ENCODE measurements around the gene ZNF32. TPM values are rescaled to one million over a fixed set of nuclear protein-coding genes. Genes with fewer than 3 reads are reported as not detected.

ZNF32 gene
- total and polyA plus RNA-seq, 2 of the 8 experiments (the other 6 are each of a cell fraction or from before 2014, with no cell fraction given), result 17.2 to 22.5 TPM

- Histone ChIP-seq H2BK12ac (ENCODE audit: low read depth, low read length) (no peak overlapping the region), H4K91ac (replicated peaks; ENCODE audit: insufficient read length, low read length) (no peak overlapping the region), H3K14ac (ENCODE audit: insufficient read length) (no peak overlapping the region)
- TF ChIP-seq YY1 (IDR thresholded peaks at IDR 0.05; ENCODE audit: low read depth, low read length) (no peak), TEAD4 (IDR thresholded peaks at IDR 0.05; ENCODE audit: low read depth, low read length) (no peak)
These were observed 34.3 kb upstream of the ZNF32 start for GRCh38 chr10:43682956-43683355.

More at GRCh38 chr10:43682956-43683355, 34.3 kb upstream of the ZNF32 start:
- no peak overlapping the region for H3K23ac ChIP-seq (ENCODE audit: insufficient read length)
- H3K9ac ChIP-seq (replicated peaks in 1 of 4; ENCODE audit: extremely low read depth in 1 of 4, low read depth in 3 of 4, low read length in 3 of 4), result no peak overlapping the region
- no peaks in the 10 kb centered on the region; a peak in 1 of 7 replicates for H3K27me3 ChIP-seq (replicated peaks in 1 of 4; ENCODE audit: control insufficient read depth in 3 of 4, extremely low read depth in 1 of 4, insufficient read depth in 3 of 4, low read length in 3 of 4)
- no peaks in the 10 kb centered on the region for H3K23me2 ChIP-seq (ENCODE audit: low read depth, low read length)
- no peak overlapping the region for H3K18ac ChIP-seq (ENCODE audit: extremely low read depth, low read length)
- no peak overlapping the region for H3K4ac ChIP-seq (replicated peaks; ENCODE audit: insufficient read length, low read depth, low read length)
- H4K5ac ChIP-seq (ENCODE audit: insufficient read length, low read depth, low read length), result no peak overlapping the region
- no peaks in the 10 kb centered on the region for H4K20me1 ChIP-seq (replicated peaks in 1 of 2; ENCODE audit: control insufficient read depth in 1 of 2, insufficient read depth in 2 of 2, low read length in 2 of 2)
- H2AK5ac ChIP-seq (ENCODE audit: low read depth, low read length), result no peak overlapping the region
- no peaks in the 10 kb centered on the region for H3K36me3 ChIP-seq (ENCODE audit: control insufficient read depth in 2 of 4, insufficient read depth in 4 of 4, low read length in 3 of 4)
- H3K27ac ChIP-seq (ENCODE audit: low read depth, low read length), result no peak overlapping the region
- FAIRE-seq (no peak), DNase-seq (ENCODE audit: low read depth in 1 of 2, low spot score in 2 of 2) (no peak)
- no peaks in the 10 kb centered on the region for H3K79me1 ChIP-seq (ENCODE audit: low read depth, low read length)
- no peak overlapping the region for H2BK5ac ChIP-seq (ENCODE audit: low read depth, low read length)
- H3K79me2 ChIP-seq (ENCODE audit: control insufficient read depth in 1 of 2, insufficient read depth in 2 of 2, low read length in 2 of 2), result no peaks in the 10 kb centered on the region
- no peaks in the 10 kb centered on the region; a peak in 1 of 4 replicates for H3K9me3 ChIP-seq (ENCODE audit: insufficient read depth in 2 of 2, low read depth in 1 of 2, low read length in 1 of 2)
- ChIA-PET POLR2A (ENCODE audit: partially characterized antibody) (interaction anchor here (1.4 kb wide), 1 partner anchor 634 kb away, joined by 3 read pairs; no protein-coding TSS in a partner anchor), CTCF (ENCODE audit: partially characterized antibody) (interaction anchor here (0.6 to 2.7 kb wide), 33 partner anchors 10 to 1305 kb away, joined by 3 to 30 read pairs (median 3); no protein-coding TSS in a partner anchor)
- H3K4me3 ChIP-seq (ENCODE audit: extremely low read depth in 1 of 4, insufficient read depth in 2 of 4, low read depth in 3 of 4, low read length in 4 of 4), result no peak overlapping the region
- no peak overlapping the region for H3K56ac ChIP-seq (replicated peaks; ENCODE audit: insufficient read length, low read depth, low read length)
- 96% methylated on average over 2 of the region's 2 CpGs; no CpG with 5 or more reads in 1 of the 2 experiments for WGBS, 2 experiments (ENCODE audit: extremely low coverage in 1 of 2, insufficient coverage in 1 of 2, insufficient read length in 1 of 2, insufficient replicate concordance in 2 of 2, low coverage in 1 of 2, low lambda C conversion rate in 2 of 2, missing lambda C conversion rate in 1 of 2)
- H3K4me1 ChIP-seq (replicated peaks in 1 of 4; ENCODE audit: control insufficient read depth in 3 of 4, insufficient read depth in 4 of 4, low read length in 3 of 4), result no peaks in the 10 kb centered on the region
- no peak overlapping the region for H2AFZ ChIP-seq (ENCODE audit: low read length)
- H3K4me2 ChIP-seq (ENCODE audit: insufficient read depth in 1 of 2, low read depth in 2 of 2, low read length in 2 of 2), result no peak overlapping the region
- H2BK20ac ChIP-seq (ENCODE audit: low read length), result no peak overlapping the region
- no peak overlapping the region for H2BK15ac ChIP-seq (ENCODE audit: low read length)
- H4K8ac ChIP-seq (ENCODE audit: extremely low read depth, insufficient read depth, low read length), result no peak overlapping the region
- H2BK120ac ChIP-seq (replicated peaks; ENCODE audit: low read depth, low read length), result no peak overlapping the region
